Upper lobe of left lung (tissue), 4 donors: Measurements from ENCODE around the gene GJA9.

Experiments used
- POLR2A ChIP-seq, 4 donors: fragments of 450-650 bp; IDR thresholded peaks; one replicate each; pipeline ENCODE4 v1.5.1; 2016 to 2017; ENCODE audit warnings: antibody characterized with exemption in 4 of 4, mild to moderate bottlenecking in 2 of 4
- TF ChIP-seq, protein P1 (sequence below), 6 experiments: fragments of 450-650 bp in 4 of 6; fragments of 200-600 bp in 2 of 6; sonication (generic) in 2 of 6; IDR thresholded peaks; one replicate each; pipeline ENCODE4 v1.5.1; 2016 to 2019; ENCODE audit warnings: antibody characterized with exemption in 6 of 6

DNA sequence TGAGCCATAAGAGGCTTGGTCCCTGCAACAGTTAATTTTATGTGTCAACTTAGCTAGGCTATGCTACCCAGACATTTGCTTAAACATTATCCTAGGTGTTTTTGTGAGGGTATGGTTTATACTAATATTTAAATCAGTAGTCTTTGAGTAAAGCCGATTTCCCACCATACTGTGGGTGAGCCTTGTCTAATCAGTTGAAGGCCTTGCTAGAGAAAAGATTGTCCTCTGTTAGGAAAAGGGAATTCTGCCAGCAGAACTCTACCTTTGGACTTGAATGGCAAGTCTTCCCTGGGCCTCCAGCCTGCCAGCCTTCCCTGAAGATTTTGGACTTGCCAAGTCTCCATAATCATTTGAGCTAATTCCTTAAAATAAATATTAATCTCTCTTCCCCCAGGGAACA, 36.4 kb upstream of the GJA9 start:
- TF ChIP-seq POLR2A (IDR thresholded peaks at IDR 0.05) = no peak
- TF ChIP-seq, protein P1, sequence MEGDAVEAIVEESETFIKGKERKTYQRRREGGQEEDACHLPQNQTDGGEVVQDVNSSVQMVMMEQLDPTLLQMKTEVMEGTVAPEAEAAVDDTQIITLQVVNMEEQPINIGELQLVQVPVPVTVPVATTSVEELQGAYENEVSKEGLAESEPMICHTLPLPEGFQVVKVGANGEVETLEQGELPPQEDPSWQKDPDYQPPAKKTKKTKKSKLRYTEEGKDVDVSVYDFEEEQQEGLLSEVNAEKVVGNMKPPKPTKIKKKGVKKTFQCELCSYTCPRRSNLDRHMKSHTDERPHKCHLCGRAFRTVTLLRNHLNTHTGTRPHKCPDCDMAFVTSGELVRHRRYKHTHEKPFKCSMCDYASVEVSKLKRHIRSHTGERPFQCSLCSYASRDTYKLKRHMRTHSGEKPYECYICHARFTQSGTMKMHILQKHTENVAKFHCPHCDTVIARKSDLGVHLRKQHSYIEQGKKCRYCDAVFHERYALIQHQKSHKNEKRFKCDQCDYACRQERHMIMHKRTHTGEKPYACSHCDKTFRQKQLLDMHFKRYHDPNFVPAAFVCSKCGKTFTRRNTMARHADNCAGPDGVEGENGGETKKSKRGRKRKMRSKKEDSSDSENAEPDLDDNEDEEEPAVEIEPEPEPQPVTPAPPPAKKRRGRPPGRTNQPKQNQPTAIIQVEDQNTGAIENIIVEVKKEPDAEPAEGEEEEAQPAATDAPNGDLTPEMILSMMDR (IDR thresholded peaks at IDR 0.05) = no peak
